Skeletal muscle cell (primary cell): ENCODE measurements around the gene PSMD4.

ENCODE experiments used
- DNase-seq: peaks from one replicate; pipeline ENCODE4 v3.0.0-alpha.2; 2010; ENCODE audit warnings: low read depth
- H3K4me3 ChIP-seq: 2 replicates; pipeline ENCODE4 v1.5.1; 2011; ENCODE audit warnings: low read depth, mild to moderate bottlenecking, control low read depth, low read length, moderate library complexity

Gene PSMD4

DNA sequence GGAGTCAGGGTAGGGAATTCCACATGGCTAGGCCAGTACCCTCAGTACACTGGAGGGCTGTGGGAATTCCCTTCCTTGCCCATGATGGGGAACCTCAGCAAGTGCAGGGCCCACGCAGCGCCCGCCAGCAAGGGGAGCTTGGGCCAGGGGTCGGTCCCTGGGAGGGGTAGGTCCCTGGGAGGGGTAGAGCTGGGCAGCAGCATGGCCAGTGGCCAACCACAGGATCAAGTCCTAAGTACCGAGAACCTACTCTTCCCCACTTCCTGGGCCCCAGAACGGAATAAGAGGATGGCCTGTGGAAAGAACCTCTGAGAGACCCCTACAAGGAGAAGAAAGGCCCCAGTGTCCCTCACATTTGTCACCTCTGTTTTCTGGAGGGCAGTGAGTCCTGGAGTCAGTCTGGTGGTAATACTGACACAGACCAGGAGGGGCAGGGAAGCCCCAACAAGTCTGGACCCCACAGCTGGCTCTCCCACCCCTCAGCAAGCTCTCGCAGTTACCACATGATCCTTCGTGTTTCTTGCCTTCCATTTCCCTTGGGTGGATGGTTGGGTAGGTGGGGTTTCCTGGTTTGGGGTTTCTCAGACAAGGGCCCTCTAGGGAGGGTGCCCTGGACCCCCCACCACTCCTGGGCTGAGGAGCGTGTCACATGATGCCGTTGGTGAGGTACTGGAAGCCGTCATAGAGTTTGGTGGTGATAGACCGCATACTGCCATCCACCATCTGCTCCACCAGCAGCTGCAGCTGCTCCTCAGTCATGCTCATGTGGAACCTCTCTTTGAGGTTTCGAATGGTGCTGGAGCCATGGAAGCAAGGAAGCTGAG is 37.9 kb downstream of the PSMD4 start:
- H3K4me3 ChIP-seq: no peak overlapping the region
- no peak for DNase-seq

DNA sequence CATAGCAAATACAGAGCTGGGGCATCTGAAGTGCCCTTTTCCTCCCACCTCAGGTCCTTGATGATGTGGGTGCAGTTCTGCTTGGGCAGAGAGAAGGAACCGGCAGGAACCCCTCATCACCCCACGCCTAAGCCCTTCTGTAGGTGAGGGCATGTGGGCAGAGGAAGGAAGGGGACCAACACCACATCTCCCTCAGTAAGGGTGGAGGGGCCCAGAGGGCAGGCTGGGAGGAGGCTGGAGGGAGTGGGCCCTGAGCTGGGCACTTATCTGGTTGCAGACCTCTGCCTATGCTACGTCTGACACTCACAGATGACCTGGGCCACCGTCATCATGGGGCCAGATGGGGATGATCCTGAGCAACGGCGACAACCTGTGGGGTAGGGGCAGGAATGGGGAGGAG is 38.6 kb downstream of the PSMD4 start:
- H3K4me3 ChIP-seq: no peak overlapping the region
- no peak for DNase-seq

DNA sequence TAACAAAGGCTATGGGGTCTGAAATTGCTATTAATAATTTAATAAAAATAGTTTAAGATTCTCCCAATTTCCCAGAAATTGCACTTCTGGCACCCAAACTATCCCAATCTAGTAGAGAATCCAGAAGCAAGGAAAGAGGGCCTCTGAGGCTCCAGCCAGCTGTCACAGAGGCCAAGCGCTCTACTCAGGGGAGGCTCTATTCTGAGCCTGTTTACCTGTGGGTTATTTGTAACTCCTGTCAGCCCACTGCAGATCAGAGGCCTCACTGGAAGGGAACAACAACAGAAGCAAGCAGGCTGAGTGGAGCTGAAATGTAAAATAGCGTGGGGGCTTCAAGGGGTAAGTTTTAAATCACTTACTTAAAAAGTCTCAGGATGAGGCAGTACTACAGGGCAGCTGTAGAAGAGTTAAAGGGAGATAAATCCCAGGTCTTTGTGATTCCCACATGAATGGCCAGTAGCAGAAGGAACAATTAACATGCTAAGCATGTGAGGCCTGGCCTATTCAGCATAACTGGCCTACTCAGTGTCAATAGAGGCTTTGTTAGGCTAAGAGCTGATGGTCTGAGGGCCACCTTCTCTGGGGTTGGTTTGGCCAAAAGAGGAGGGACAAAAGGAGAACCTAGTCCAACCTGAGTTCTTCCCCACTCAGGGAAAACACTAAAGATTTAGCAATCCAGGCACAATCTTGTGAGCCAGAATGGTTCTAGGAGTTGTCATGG is 40.4 kb downstream of the PSMD4 start:
- no peak overlapping the region for H3K4me3 ChIP-seq
- DNase-seq: no peak

DNA sequence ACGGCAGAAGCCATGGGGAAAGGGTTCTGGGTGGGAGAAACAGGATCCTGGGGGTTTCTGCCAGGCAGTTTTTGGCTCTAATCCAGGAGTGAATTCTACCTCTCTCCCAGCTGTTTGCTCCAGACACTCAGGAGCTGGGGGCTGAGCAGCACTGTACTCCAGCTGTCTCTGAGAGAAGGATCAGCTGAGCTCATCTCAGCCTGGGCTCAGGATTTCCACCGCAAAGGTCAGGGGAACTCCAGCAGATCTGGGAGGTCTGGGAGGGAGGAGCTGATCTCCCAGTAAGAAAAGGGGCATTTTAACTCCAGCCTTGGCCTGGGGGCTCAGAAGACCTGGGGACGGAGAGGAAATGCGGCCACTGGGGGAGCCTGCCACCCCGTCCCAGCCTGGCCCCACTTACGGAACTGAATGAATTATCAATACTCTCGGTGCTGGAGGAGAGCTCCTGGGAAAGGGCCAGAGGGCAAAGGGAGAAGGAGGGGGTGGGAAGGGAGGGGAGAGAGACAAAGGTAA is 55.3 kb downstream of the PSMD4 start:
- peak; percentile 51 for DNase-seq

DNA sequence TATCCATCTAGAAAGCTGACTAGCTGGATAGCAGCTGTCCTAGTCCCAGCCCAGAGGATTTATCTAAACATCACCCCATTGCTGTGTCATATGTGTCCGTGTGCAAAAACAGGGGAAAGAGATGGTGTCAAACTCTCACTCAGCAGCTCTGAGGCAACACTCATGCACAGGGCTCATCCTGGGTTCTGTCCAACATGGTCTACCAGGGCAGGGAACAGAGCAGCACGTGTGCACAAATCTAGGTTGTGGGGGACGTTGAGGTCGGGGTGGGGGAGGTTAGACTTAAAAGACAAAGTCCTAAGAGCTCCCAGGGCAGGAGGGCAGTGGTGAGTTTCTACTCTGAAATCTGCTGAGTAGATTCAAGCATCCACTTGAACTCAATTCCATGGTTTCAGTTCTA is 56.5 kb downstream of the PSMD4 start:
- no peak for DNase-seq
- no peak overlapping the region for H3K4me3 ChIP-seq

More for the DNA sequence above, 55.3 kb downstream of the PSMD4 start:
- no peak overlapping the region for H3K4me3 ChIP-seq

DNA sequence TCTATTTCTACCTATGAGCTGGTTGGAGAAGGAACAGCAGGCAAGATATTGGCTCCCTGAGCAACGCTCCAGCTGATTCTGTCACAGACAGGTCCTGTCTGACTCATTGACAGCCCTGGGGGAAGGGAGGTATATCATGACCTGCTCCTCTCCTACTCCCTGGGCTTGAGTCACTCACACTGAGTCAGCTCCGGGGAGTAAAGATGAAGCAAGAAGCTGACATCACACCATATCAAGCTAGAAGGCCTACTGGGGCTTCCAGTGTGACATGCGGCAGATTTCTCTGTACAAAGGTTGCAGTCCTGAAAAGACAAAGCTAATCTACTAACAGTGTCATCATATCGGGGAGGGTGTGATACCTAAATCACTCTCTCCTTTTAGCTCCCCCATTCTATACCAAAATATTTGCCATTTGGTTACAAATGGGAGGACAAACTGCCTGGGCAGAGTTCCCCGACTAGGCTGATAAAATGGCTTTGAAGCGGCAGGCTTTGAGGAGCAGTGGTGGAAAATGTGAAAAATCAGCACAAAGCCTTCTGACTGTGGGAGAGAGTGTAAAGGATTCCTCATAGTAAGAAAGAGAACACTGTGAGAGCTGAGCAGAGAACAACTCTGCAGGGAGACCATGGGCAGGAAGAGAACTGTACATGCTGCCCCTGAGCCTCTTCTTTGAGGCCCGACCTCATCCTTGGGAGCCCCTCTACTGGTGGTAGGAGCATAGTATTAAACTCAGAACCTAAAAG is 57.2 kb downstream of the PSMD4 start:
- DNase-seq: peak; percentile 97
- no peak overlapping the region for H3K4me3 ChIP-seq

DNA sequence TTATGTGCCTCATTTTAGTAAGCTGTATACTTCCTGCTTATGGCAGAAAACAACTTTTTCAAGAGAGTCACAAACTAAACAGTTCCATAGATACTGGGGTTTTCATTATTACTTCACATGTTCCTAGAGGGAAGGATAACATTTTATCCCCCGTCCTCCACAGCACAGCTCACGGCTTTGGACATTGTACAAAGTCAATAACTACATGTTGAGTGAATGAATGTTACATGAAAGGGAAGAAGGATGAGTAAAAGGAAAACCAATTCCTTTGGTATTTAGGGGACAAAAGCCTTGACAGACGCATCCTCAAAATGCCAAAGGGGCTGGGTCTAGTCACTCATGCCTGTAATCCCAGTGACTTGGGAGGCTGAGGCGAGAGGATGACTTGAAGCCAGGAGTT is 57.9 kb downstream of the PSMD4 start:
- no peak overlapping the region for H3K4me3 ChIP-seq
- no peak for DNase-seq

- DNase-seq: no peak
Observed at GRCh38 chr1:151312826-151313225, 58.3 kb downstream of the PSMD4 start.

DNA sequence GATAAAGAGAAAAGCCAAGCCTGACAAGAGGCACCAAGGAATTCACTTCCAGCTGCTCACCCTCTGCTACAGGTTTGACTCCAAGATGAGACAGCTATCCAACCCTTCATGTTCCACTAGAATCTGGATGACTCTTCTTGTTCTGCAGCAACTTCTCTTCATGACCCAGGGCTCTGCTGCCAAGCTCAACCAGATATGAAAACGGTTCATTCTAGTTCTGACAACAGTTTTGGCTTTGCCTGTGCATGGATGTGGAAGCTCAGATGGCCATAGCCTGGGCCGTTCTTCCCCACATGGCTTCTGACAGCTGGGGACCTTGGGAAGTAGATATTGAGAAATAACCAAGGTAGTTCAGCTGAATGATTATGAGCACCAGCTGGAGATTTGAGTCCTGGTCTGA is 59.0 kb downstream of the PSMD4 start:
- DNase-seq: no peak
- no peak overlapping the region for H3K4me3 ChIP-seq

More at GRCh38 chr1:151312826-151313225, 58.3 kb downstream of the PSMD4 start:
- H3K4me3 ChIP-seq: no peak overlapping the region

DNA sequence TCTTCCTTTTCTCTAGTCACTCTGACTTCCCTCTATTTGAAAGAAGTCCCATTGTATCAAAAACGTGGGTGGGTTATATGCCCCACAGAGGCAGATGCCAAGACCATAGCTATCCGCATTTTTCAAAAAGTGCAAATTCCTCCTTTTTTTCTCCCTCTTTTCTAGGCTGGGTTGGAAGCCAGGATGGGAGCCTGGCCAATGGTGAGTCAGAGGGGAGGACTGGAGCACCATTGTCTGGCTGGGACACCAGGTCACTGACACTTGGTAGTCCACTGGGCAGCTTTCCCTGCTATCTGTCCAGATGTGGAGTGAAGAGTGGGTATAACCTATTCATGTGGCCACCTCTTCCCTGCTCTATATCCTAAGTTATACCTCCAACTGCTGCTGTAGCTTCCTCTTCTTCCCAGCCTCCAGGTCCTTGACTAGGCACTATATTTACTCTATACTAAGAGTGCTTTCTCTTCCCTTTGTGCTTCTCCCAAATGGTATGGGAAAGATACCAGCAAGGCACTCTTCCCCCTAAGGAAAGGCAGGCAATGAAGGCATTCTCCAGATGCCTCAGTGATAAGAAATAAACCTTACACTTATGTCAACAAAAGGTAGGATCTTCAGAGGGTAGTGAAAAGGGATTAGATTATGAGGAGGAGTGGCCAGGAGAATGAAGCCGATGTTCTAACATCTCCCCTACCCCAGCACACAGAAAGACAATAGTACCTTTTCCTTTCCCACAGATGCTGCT is 59.8 kb downstream of the PSMD4 start:
- H3K4me3 ChIP-seq: no peak overlapping the region
- peak; percentile 53 for DNase-seq

DNA sequence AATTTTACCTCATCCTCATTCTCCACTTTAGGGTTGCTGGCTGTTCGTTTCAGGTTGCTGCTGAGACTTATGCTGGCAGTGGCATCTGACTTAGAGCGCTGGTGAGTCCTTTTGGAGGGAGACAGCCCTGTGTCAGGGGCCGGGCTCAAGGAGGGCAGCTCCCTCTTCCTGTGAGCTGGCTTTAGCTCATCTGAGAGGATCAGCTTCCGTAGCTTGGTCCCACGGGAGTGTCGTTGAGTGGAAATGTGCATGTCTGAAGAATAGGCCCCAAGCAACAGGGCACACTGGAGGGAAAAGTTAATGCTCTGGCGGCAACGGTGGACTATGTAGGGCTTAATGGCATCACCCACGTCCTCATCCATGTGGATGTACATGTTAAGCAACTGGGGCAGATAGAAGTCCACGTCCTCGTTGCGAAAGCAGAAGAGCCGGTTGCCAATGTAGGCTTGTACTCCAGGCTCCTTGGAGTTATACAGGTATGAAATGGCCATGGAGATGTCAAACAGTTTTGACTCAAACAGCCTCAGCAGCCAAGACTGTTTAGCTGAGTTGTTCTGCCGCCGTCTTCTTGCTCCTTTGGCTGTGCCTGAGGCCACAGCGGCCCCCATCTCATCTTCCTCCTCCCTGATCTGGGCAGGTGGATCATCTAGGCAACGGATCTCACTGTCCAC is 61.2 kb downstream of the PSMD4 start:
- no peak for DNase-seq
- H3K4me3 ChIP-seq: no peak overlapping the region
